OCI-LY7 (cell line): ENCODE results near the gene IP6K3.

ENCODE experiments used
- CTCF ChIP-seq: fragments of 200-600 bp; sonication (generic); conservative IDR thresholded peaks from 2 replicates; pipeline ENCODE4 v1.5.1; 2014; ENCODE audit warnings: mild to moderate bottlenecking, antibody characterized with exemption, low read length, moderate library complexity, mixed read lengths
- EZH2phosphoT487 ChIP-seq: fragments of 200-600 bp; sonication (generic); IDR thresholded peaks from 2 replicates; pipeline ENCODE4 v1.6.1; 2018; ENCODE audit warnings: low read depth, borderline replicate concordance, mild to moderate bottlenecking, mixed run types, antibody characterized with exemption, low read length, moderate library complexity, mixed read lengths

GRCh38 chr6:33752646-33753015 is 5.9 kb upstream of the IP6K3 start:
- TF ChIP-seq CTCF = no peak
- no peak for TF ChIP-seq EZH2phosphoT487
